ENCODE measurements around the gene DCUN1D1.
"Not testable (repeated sequence)": the region's sequence is repeated elsewhere in the genome, so short reads cannot be mapped to it uniquely, and the experiment has no call there.

DCUN1D1 gene

DNA sequence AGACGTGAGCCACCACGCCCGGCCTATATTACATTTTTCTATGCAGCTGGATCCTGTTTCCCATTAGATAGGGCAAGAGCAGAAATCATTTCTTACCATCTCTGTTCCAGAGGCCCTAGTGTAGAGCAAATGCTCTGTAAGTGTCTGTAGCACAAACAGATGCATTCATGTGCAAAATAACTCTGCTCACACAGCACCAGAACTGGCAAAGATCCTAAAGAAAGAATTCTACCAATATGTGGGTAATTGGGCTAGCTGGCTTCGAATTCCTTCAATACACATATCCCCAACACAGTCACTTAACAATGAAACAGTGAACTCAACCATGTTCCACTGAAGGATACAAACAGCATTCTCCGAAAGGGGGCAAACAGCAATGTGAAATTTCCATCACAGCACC is 32.7 kb upstream of the DCUN1D1 start:
- TF ChIP-seq CTCF (conservative IDR thresholded peaks at IDR 0.05): no peak

GRCh38 chr3:183008800-183009199 is 28.5 kb upstream of the DCUN1D1 start:
- TF ChIP-seq CTCF (conservative IDR thresholded peaks at IDR 0.05): no peak
- H3K27ac ChIP-seq: no peak overlapping the region

More for the DNA sequence above, 32.7 kb upstream of the DCUN1D1 start:
- no peak overlapping the region for H3K27ac ChIP-seq

- TF ChIP-seq CTCF (conservative IDR thresholded peaks at IDR 0.05): no peak
- no peak overlapping the region for H3K27ac ChIP-seq
These were observed 28.0 kb upstream of the DCUN1D1 start for GRCh38 chr3:183008303-183008702.

DNA sequence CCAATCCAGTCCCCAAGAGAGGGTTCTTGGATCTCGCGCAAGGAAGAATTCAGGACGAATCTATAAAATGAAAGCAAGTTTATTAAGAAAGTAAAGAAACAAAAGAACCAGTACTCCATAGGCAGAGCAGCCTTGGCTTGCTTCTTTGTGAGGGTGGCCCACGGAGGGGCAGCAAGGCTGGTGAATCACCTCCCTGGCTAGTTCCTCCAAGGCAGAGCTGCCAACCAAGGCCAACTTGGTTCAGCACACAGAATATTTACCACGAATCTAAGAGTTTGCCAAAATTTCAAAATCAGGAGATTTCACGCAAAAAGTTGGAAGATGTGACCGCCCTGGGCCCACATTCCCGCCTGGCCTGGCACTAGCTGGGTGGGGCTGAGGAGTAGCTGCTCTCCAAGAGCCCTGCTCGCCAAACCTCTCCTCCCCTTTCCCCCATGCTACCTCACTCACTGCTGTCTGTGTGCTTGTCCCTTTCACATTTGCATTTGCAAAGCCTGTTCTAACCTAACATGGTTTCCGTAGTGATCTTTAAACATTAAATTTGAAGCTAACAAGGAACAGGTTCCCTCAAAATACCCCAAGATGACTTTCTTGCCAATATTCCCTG is 26.2 kb upstream of the DCUN1D1 start:
- no peak for TF ChIP-seq CTCF (conservative IDR thresholded peaks at IDR 0.05)
- H3K27ac ChIP-seq: no peak overlapping the region

GRCh38 chr3:182999767-183000166 is 19.4 kb upstream of the DCUN1D1 start:
- no peak overlapping the region for H3K27ac ChIP-seq
- no peak for TF ChIP-seq CTCF (conservative IDR thresholded peaks at IDR 0.05)

- H3K27ac ChIP-seq: not testable (repeated sequence)
These were observed 13.3 kb upstream of the DCUN1D1 start for GRCh38 chr3:182993486-182994201.

- TF ChIP-seq CTCF (conservative IDR thresholded peaks at IDR 0.05): no peak
- H3K27ac ChIP-seq: no peak overlapping the region
These were observed 9.2 kb upstream of the DCUN1D1 start for GRCh38 chr3:182989566-182989965.

DNA sequence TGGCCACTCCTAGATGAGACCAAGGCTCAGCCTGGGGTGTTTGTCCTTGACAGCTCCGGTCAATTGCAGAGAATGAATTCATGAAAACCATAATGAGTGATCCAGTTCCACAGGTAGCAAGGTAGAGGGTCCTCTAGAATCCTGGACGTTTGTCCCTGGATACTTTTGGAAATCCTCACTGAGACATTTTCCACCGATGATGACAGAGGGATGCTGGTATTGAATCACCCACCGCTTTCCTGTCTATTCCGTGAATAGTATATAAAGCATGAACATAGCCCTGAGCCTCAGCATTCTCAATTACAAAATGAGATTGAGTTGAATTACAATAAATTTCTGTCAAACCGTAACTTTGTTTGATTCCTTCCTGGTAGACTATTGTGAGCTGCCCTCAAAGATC is 5.7 kb upstream of the DCUN1D1 start:
- TF ChIP-seq CTCF (conservative IDR thresholded peaks at IDR 0.05): no peak
- no peak overlapping the region for H3K27ac ChIP-seq
